Measurements from ENCODE around the gene TBC1D22A. TPM values are rescaled to one million over a fixed set of nuclear protein-coding genes. Genes with fewer than 3 reads are reported as not detected.

TBC1D22A gene
- total RNA-seq, 1 donor from 2014 or later, result 24.2 TPM

DNA sequence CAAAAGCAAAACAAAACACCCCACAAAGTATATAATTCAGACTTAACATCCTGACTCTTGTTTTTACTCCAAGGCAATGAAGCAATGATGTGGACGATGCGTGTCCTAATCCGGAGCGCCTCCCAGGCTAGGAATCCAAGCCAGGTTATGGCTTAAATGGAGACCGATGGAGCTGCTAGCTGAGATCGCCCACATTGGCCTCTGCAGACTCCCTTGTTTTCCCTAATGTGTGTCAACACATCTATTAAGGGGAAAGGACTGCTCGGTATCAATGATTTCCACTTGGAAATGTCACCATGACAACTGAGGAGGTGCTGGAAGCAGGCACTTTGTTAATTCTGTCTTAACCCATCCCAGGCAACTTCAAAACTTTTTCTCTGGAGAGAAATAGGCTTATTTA lies 311.7 kb downstream of the TBC1D22A start:
- Histone ChIP-seq H3K4me1 (ENCODE audit: insufficient read depth, low read length) (no peaks in the 10 kb centered on the region), H3K79me2 (ENCODE audit: insufficient read depth, low read length) (no peaks in the 10 kb centered on the region), H3K4me3 (ENCODE audit: insufficient read depth, low read depth, low read length) (no peak overlapping the region), H3K36me3 (ENCODE audit: insufficient read depth, low read length) (no peaks in the 10 kb centered on the region), H3K9me3 (ENCODE audit: insufficient read depth, low read depth, low read length) (peaks cover 5% of the 10 kb centered on the region), H3K4me2 (ENCODE audit: low read length) (no peak overlapping the region), H2AFZ (ENCODE audit: low read depth, low read length) (no peak overlapping the region), H3K27me3 (ENCODE audit: insufficient read depth, low read length) (no peaks in the 10 kb centered on the region), H3K9ac (ENCODE audit: low read length) (no peak overlapping the region), H4K20me1 (ENCODE audit: insufficient read depth, low read length) (peaks cover 23% of the 10 kb centered on the region), H3K27ac (ENCODE audit: low read depth, low read length) (no peak overlapping the region)
- no peak overlapping the region for H3K27ac Mint-ChIP-seq (ENCODE audit: unreplicated experiment)
- H3K4me1 Mint-ChIP-seq (ENCODE audit: low read depth, unreplicated experiment), result peaks cover 5% of the 10 kb centered on the region
- TF ChIP-seq, protein P1, sequence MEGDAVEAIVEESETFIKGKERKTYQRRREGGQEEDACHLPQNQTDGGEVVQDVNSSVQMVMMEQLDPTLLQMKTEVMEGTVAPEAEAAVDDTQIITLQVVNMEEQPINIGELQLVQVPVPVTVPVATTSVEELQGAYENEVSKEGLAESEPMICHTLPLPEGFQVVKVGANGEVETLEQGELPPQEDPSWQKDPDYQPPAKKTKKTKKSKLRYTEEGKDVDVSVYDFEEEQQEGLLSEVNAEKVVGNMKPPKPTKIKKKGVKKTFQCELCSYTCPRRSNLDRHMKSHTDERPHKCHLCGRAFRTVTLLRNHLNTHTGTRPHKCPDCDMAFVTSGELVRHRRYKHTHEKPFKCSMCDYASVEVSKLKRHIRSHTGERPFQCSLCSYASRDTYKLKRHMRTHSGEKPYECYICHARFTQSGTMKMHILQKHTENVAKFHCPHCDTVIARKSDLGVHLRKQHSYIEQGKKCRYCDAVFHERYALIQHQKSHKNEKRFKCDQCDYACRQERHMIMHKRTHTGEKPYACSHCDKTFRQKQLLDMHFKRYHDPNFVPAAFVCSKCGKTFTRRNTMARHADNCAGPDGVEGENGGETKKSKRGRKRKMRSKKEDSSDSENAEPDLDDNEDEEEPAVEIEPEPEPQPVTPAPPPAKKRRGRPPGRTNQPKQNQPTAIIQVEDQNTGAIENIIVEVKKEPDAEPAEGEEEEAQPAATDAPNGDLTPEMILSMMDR (IDR thresholded peaks at IDR 0.05; ENCODE audit: insufficient read depth, low read depth, low read length), result no peak
- no peak for TF ChIP-seq EZH2 (IDR thresholded peaks at IDR 0.05; ENCODE audit: insufficient read depth, low read length)
- H3K36me3 Mint-ChIP-seq (ENCODE audit: low read depth, unreplicated experiment), result peaks cover 25% of the 10 kb centered on the region
- FAIRE-seq (no peak), DNase-seq (ENCODE audit: low read depth) (no peak)
- H3K9me3 Mint-ChIP-seq (ENCODE audit: unreplicated experiment), result peaks cover 7% of the 10 kb centered on the region
- H3K27me3 Mint-ChIP-seq (ENCODE audit: low read depth, unreplicated experiment), result no peaks in the 10 kb centered on the region
- H3K4me3 Mint-ChIP-seq (ENCODE audit: unreplicated experiment), result no peak overlapping the region

DNA sequence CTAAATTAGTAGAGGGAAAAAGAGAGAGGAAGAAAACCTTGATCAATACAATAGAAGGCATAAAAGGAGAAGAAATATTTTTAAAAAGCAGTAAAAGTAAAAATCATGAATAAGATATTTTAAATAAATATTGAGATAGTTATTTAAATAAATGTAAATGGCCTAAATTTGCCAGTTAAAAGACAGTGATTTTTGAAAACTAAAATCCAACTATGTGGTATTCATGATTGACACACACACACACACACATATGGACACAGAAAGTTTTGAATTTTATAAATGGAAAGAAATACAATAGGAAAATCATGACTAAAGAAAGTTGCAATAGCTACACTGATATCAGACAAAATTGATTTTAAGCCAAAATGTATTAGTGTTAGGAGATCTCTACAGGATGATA lies 313.1 kb downstream of the TBC1D22A start:
- no peaks in the 10 kb centered on the region for H3K27me3 ChIP-seq (ENCODE audit: insufficient read depth, low read length)
- no peak overlapping the region for H3K27ac ChIP-seq (ENCODE audit: low read depth, low read length)
- H3K4me3 ChIP-seq (ENCODE audit: insufficient read depth, low read depth, low read length), result no peak overlapping the region
- Mint-ChIP-seq H3K36me3 (ENCODE audit: low read depth, unreplicated experiment) (peaks cover 28% of the 10 kb centered on the region), H3K27me3 (ENCODE audit: low read depth, unreplicated experiment) (no peaks in the 10 kb centered on the region), H3K4me1 (ENCODE audit: low read depth, unreplicated experiment) (peaks cover 5% of the 10 kb centered on the region), H3K4me3 (ENCODE audit: unreplicated experiment) (no peak overlapping the region), H3K27ac (ENCODE audit: unreplicated experiment) (no peak overlapping the region), H3K9me3 (ENCODE audit: unreplicated experiment) (peaks cover 7% of the 10 kb centered on the region)
- H2AFZ ChIP-seq (ENCODE audit: low read depth, low read length), result no peak overlapping the region
- peaks cover 19% of the 10 kb centered on the region for H4K20me1 ChIP-seq (ENCODE audit: insufficient read depth, low read length)
- H3K36me3 ChIP-seq (ENCODE audit: insufficient read depth, low read length), result no peaks in the 10 kb centered on the region
- H3K9ac ChIP-seq (ENCODE audit: low read length), result no peak overlapping the region
- H3K79me2 ChIP-seq (ENCODE audit: insufficient read depth, low read length), result no peaks in the 10 kb centered on the region
- no peaks in the 10 kb centered on the region for H3K4me1 ChIP-seq (ENCODE audit: insufficient read depth, low read length)
- peaks cover 5% of the 10 kb centered on the region for H3K9me3 ChIP-seq (ENCODE audit: insufficient read depth, low read depth, low read length)
- no peak overlapping the region for H3K4me2 ChIP-seq (ENCODE audit: low read length)
- no peak for FAIRE-seq
- DNase-seq (ENCODE audit: low read depth), result no peak
- TF ChIP-seq, protein P1 (IDR thresholded peaks at IDR 0.05; ENCODE audit: insufficient read depth, low read depth, low read length), result no peak
- TF ChIP-seq EZH2 (IDR thresholded peaks at IDR 0.05; ENCODE audit: insufficient read depth, low read length), result no peak

DNA sequence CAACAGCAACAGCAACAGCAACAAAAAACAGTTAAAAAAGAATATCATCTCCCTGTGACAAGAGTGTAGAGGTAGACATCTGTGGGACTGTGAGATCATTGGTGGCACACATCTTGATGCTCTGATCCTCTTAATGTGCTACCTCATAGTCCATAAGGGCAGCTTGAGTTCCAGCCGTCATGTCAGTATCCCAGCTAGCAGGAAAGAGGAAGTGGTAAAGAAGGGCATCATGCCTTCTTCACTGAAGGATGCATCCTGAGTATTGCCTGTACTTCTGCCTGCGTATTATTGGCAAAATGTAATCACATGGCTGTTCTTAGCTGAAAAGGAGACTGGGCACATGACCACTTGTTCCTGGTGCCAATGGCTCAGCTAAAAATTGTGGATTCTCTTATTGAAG lies 314.3 kb downstream of the TBC1D22A start:
- TF ChIP-seq, protein P1 (IDR thresholded peaks at IDR 0.05; ENCODE audit: insufficient read depth, low read depth, low read length), result no peak
- TF ChIP-seq EZH2 (IDR thresholded peaks at IDR 0.05; ENCODE audit: insufficient read depth, low read length), result no peak
- Histone ChIP-seq H3K9ac (ENCODE audit: low read length) (no peak overlapping the region), H2AFZ (ENCODE audit: low read depth, low read length) (no peak overlapping the region), H4K20me1 (ENCODE audit: insufficient read depth, low read length) (peaks cover 8% of the 10 kb centered on the region), H3K4me2 (ENCODE audit: low read length) (no peak overlapping the region), H3K4me1 (ENCODE audit: insufficient read depth, low read length) (no peaks in the 10 kb centered on the region), H3K27ac (ENCODE audit: low read depth, low read length) (no peak overlapping the region), H3K36me3 (ENCODE audit: insufficient read depth, low read length) (no peaks in the 10 kb centered on the region), H3K9me3 (ENCODE audit: insufficient read depth, low read depth, low read length) (peaks cover 5% of the 10 kb centered on the region), H3K79me2 (ENCODE audit: insufficient read depth, low read length) (no peaks in the 10 kb centered on the region), H3K4me3 (ENCODE audit: insufficient read depth, low read depth, low read length) (no peak overlapping the region), H3K27me3 (ENCODE audit: insufficient read depth, low read length) (no peaks in the 10 kb centered on the region)
- no peak for FAIRE-seq
- peaks cover under 1% of the 10 kb centered on the region for H3K4me1 Mint-ChIP-seq (ENCODE audit: low read depth, unreplicated experiment)
- peaks cover 28% of the 10 kb centered on the region for H3K36me3 Mint-ChIP-seq (ENCODE audit: low read depth, unreplicated experiment)
- no peaks in the 10 kb centered on the region for H3K27me3 Mint-ChIP-seq (ENCODE audit: low read depth, unreplicated experiment)
- DNase-seq (ENCODE audit: low read depth), result no peak
- no peak overlapping the region for H3K27ac Mint-ChIP-seq (ENCODE audit: unreplicated experiment)
- H3K4me3 Mint-ChIP-seq (ENCODE audit: unreplicated experiment), result no peak overlapping the region
- H3K9me3 Mint-ChIP-seq (ENCODE audit: unreplicated experiment), result peaks cover 7% of the 10 kb centered on the region

All from astrocyte (in vitro differentiated cells and primary cell).